ENCODE data around the gene RIBC2.

Gene RIBC2

DNA sequence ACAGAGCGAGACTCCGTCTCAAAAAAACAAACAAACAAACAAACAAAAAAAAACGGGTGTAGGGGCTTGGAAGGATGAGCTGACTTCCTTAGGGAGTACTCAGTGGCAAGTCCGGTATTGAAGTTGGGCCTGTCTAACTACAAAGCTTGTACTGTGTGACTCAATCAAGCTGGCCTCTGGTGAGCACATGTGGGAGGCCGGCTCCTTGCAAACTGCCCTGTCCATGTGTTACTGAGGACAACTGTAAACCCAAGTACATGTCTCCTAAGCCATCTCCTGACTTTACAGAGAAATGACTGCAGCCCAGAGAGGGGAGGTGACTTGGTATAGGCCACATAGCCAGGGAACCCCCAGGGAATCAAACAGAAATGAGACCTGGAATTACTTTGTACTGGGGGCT, 11.6 kb downstream of the RIBC2 start:
- ATAC-seq, result no peak
- TF ChIP-seq OSR1 (CRISPR knock-in tag; IDR thresholded peaks at IDR 0.05) (no peak), TOX (CRISPR knock-in tag; IDR thresholded peaks at IDR 0.05; ENCODE audit: borderline replicate concordance) (no peak), ESRRG (CRISPR knock-in tag; IDR thresholded peaks at IDR 0.05) (no peak), ZC3H10 (CRISPR knock-in tag; IDR thresholded peaks at IDR 0.05) (no peak), ZNF8 (CRISPR knock-in tag; IDR thresholded peaks at IDR 0.05) (no peak)
- TF ChIP-seq, protein P1, sequence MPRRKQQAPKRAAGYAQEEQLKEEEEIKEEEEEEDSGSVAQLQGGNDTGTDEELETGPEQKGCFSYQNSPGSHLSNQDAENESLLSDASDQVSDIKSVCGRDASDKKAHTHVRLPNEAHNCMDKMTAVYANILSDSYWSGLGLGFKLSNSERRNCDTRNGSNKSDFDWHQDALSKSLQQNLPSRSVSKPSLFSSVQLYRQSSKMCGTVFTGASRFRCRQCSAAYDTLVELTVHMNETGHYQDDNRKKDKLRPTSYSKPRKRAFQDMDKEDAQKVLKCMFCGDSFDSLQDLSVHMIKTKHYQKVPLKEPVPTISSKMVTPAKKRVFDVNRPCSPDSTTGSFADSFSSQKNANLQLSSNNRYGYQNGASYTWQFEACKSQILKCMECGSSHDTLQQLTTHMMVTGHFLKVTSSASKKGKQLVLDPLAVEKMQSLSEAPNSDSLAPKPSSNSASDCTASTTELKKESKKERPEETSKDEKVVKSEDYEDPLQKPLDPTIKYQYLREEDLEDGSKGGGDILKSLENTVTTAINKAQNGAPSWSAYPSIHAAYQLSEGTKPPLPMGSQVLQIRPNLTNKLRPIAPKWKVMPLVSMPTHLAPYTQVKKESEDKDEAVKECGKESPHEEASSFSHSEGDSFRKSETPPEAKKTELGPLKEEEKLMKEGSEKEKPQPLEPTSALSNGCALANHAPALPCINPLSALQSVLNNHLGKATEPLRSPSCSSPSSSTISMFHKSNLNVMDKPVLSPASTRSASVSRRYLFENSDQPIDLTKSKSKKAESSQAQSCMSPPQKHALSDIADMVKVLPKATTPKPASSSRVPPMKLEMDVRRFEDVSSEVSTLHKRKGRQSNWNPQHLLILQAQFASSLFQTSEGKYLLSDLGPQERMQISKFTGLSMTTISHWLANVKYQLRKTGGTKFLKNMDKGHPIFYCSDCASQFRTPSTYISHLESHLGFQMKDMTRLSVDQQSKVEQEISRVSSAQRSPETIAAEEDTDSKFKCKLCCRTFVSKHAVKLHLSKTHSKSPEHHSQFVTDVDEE (CRISPR knock-in tag; IDR thresholded peaks at IDR 0.05), result no peak
- TF ChIP-seq, protein P2, sequence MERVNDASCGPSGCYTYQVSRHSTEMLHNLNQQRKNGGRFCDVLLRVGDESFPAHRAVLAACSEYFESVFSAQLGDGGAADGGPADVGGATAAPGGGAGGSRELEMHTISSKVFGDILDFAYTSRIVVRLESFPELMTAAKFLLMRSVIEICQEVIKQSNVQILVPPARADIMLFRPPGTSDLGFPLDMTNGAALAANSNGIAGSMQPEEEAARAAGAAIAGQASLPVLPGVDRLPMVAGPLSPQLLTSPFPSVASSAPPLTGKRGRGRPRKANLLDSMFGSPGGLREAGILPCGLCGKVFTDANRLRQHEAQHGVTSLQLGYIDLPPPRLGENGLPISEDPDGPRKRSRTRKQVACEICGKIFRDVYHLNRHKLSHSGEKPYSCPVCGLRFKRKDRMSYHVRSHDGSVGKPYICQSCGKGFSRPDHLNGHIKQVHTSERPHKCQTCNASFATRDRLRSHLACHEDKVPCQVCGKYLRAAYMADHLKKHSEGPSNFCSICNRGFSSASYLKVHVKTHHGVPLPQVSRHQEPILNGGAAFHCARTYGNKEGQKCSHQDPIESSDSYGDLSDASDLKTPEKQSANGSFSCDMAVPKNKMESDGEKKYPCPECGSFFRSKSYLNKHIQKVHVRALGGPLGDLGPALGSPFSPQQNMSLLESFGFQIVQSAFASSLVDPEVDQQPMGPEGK (CRISPR knock-in tag; IDR thresholded peaks at IDR 0.05; ENCODE audit: borderline replicate concordance), result no peak

DNA sequence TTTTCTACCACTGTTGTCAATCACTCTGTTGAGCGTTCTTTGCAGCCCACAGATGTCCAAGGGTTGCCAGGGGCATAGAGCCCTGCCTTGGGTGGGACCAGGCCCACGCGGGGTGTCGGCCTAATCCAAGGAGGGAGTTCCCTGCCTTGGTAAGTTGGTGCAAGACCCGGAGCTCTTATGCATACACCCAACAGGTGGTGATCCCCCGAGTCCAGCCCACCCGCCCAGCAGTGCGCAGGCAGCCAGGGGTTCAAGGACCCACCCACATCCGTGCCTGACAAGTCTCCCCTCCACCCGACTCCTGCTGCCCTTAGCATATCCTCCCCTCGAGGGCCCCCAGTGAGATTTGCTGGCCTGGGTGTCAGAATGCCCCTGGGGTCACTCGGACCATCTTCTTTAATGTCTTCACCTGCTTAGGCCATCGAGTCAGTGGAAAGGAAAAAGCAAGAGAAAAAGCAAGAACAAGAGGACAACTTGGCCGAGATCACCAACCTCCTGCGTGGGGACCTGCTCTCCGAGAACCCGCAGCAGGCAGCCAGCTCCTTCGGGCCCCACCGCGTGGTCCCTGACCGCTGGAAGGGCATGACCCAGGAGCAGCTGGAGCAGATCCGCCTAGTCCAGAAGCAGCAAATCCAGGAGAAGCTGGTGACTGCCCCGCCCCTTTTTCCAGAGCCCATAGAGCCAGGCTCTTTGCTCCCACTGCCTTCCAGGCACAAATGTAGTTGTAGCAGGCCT, 12.2 kb downstream of the RIBC2 start:
- TF ChIP-seq ARNTL (CRISPR knock-in tag; IDR thresholded peaks at IDR 0.05; ENCODE audit: borderline replicate concordance, low read depth) (no peak), RARB (CRISPR knock-in tag; IDR thresholded peaks at IDR 0.05) (no peak), ZNF565 (CRISPR knock-in tag; conservative IDR thresholded peaks at IDR 0.05; ENCODE audit: low read depth) (no peak), BACH2 (CRISPR knock-in tag; IDR thresholded peaks at IDR 0.05; ENCODE audit: borderline replicate concordance) (no peak), TCF4 (CRISPR knock-in tag; IDR thresholded peaks at IDR 0.05; ENCODE audit: borderline replicate concordance) (no peak), CSDC2 (CRISPR knock-in tag; IDR thresholded peaks at IDR 0.05) (no peak), GLIS3 (CRISPR knock-in tag; IDR thresholded peaks at IDR 0.05) (no peak), ZNF70 (CRISPR knock-in tag; IDR thresholded peaks at IDR 0.05) (no peak)
- TF ChIP-seq, protein P3, sequence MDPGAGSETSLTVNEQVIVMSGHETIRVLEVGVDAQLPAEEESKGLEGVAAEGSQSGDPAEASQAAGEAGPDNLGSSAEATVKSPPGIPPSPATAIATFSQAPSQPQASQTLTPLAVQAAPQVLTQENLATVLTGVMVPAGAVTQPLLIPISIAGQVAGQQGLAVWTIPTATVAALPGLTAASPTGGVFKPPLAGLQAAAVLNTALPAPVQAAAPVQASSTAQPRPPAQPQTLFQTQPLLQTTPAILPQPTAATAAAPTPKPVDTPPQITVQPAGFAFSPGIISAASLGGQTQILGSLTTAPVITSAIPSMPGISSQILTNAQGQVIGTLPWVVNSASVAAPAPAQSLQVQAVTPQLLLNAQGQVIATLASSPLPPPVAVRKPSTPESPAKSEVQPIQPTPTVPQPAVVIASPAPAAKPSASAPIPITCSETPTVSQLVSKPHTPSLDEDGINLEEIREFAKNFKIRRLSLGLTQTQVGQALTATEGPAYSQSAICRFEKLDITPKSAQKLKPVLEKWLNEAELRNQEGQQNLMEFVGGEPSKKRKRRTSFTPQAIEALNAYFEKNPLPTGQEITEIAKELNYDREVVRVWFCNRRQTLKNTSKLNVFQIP (CRISPR knock-in tag; IDR thresholded peaks at IDR 0.05; ENCODE audit: borderline replicate concordance, low read depth), result no peak
- ATAC-seq, result no peak

DNA sequence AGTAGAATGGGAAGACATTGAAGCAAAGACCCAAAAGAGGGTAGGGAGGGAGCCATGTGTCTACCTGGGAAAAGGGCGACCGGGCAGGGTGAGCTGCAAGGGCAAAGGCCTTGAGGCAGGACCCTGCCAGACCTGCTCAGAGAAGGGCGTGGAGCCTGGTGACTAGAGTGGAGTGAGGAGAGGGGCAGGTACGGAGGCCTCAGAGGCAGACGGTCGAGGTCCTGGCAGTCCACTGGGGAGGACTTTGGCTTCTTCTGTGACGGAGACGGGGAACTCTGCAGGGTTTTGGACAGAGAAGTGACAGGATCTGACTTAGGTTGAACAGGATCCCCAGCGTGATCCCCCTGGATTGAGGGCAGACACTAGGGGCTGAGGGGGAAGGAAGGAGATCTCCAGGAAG, 12.9 kb downstream of the RIBC2 start:
- TF ChIP-seq OSR1 (CRISPR knock-in tag; IDR thresholded peaks at IDR 0.05) (no peak), ZFP3 (CRISPR knock-in tag; IDR thresholded peaks at IDR 0.05) (no peak), ARNTL (CRISPR knock-in tag; IDR thresholded peaks at IDR 0.05; ENCODE audit: borderline replicate concordance, low read depth) (no peak), ESRRG (CRISPR knock-in tag; IDR thresholded peaks at IDR 0.05) (no peak)
- TF ChIP-seq, protein P3 (CRISPR knock-in tag; IDR thresholded peaks at IDR 0.05; ENCODE audit: borderline replicate concordance, low read depth), result no peak

DNA sequence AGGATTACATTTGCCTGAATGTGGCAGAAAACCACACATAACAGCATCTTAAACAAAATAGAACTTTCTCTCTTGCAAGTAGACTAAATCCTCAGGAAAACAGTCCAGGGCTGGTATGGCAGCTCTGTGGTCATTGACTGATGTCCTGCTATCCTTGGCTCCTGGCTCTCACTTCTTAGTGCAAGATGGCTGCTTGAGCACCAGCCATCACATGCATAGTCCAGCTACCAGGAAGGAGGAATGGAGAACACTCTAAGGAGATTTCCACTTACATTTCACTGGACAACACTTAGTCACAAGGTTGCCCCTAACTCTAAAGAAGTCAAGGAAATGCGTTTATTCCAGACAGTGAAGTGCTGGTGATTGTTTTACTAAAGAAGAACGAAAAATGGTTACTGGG, 13.6 kb downstream of the RIBC2 start:
- ATAC-seq, result no peak
- TF ChIP-seq ZC3H10 (CRISPR knock-in tag; IDR thresholded peaks at IDR 0.05) (no peak), ZFP3 (CRISPR knock-in tag; IDR thresholded peaks at IDR 0.05) (no peak), ZNF8 (CRISPR knock-in tag; IDR thresholded peaks at IDR 0.05) (no peak)
- TF ChIP-seq, protein P3 (CRISPR knock-in tag; IDR thresholded peaks at IDR 0.05; ENCODE audit: borderline replicate concordance, low read depth), result no peak
- TF ChIP-seq, protein P2 (CRISPR knock-in tag; IDR thresholded peaks at IDR 0.05; ENCODE audit: borderline replicate concordance), result no peak

More for the DNA sequence above, 12.9 kb downstream of the RIBC2 start:
- no peak for ATAC-seq
